Stimulated activated CD8-positive, alpha-beta memory T cell treated with anti-CD3 and anti-CD28 coated beads, Interleukin-7, amount 100 ng/mL, for 24 hours (primary cell): ENCODE measurements around the gene PTPRE.

ENCODE experiments used
- DNase-seq: peaks from one replicate; pipeline ENCODE4 v3.0.0-alpha.2; 2020; ENCODE audit warnings: low read depth

PTPRE gene

GRCh38 chr10:128095027-128095752, 188.3 kb downstream of the PTPRE start:
- DNase-seq = peak; percentile 9

- DNase-seq = no peak
These were observed 189.0 kb downstream of the PTPRE start for GRCh38 chr10:128095753-128096469.

GRCh38 chr10:128096486-128097199, 189.7 kb downstream of the PTPRE start:
- no peak for DNase-seq

- DNase-seq = no peak
These were observed 190.9 kb downstream of the PTPRE start for GRCh38 chr10:128097783-128098182.

GRCh38 chr10:128098631-128099030, 191.7 kb downstream of the PTPRE start:
- no peak for DNase-seq

GRCh38 chr10:128099901-128100300, 193.0 kb downstream of the PTPRE start:
- no peak for DNase-seq

GRCh38 chr10:128101901-128102300, 195.0 kb downstream of the PTPRE start:
- DNase-seq = no peak

- DNase-seq = no peak
These were observed 195.8 kb downstream of the PTPRE start for GRCh38 chr10:128102480-128103228.

GRCh38 chr10:128103229-128103714, 196.4 kb downstream of the PTPRE start:
- no peak for DNase-seq

GRCh38 chr10:128105383-128105782, 198.5 kb downstream of the PTPRE start:
- DNase-seq = no peak

- DNase-seq = no peak
These were observed 202.8 kb downstream of the PTPRE start for GRCh38 chr10:128109707-128110106.

GRCh38 chr10:128110339-128110738, 203.4 kb downstream of the PTPRE start:
- no peak for DNase-seq

- DNase-seq = no peak
These were observed 204.8 kb downstream of the PTPRE start for GRCh38 chr10:128111696-128112095.

GRCh38 chr10:128113026-128113425, 206.1 kb downstream of the PTPRE start:
- DNase-seq = no peak

GRCh38 chr10:128114901-128115300, 208.0 kb downstream of the PTPRE start:
- no peak for DNase-seq

- no peak for DNase-seq
These were observed 208.5 kb downstream of the PTPRE start for GRCh38 chr10:128115356-128115755.

GRCh38 chr10:128116187-128116586, 209.3 kb downstream of the PTPRE start:
- DNase-seq = no peak

- DNase-seq = no peak
These were observed 210.1 kb downstream of the PTPRE start for GRCh38 chr10:128116851-128117615.

GRCh38 chr10:128121750-128122412, 215.0 kb downstream of the PTPRE start:
- DNase-seq = no peak

- DNase-seq = no peak
These were observed 216.0 kb downstream of the PTPRE start for GRCh38 chr10:128122931-128123330.

GRCh38 chr10:128123846-128124245, 216.9 kb downstream of the PTPRE start:
- no peak for DNase-seq
